Skin of body (tissue), 2 donors: ENCODE data around the gene INSM1. TPM values are rescaled to one million over a fixed set of nuclear protein-coding genes. Genes with fewer than 3 reads are reported as not detected.
"Not testable (repeated sequence)": the region's sequence is repeated elsewhere in the genome, so short reads cannot be mapped to it uniquely, and the experiment has no call there.

Experiments
- DNase-seq: peaks from one replicate; lab custom pipeline; 2025; lab: John Stamatoyannopoulos, UW
- total RNA-seq: library from RNA; depleted of rRNA; stranded (reverse); fragments of >200 nt; gene quantifications from one replicate; pipeline ENCODE4 v1.2.3, GENCODE V29; 2014

The INSM1 gene, protein sequence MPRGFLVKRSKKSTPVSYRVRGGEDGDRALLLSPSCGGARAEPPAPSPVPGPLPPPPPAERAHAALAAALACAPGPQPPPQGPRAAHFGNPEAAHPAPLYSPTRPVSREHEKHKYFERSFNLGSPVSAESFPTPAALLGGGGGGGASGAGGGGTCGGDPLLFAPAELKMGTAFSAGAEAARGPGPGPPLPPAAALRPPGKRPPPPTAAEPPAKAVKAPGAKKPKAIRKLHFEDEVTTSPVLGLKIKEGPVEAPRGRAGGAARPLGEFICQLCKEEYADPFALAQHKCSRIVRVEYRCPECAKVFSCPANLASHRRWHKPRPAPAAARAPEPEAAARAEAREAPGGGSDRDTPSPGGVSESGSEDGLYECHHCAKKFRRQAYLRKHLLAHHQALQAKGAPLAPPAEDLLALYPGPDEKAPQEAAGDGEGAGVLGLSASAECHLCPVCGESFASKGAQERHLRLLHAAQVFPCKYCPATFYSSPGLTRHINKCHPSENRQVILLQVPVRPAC
- not detected for total RNA-seq

DNA sequence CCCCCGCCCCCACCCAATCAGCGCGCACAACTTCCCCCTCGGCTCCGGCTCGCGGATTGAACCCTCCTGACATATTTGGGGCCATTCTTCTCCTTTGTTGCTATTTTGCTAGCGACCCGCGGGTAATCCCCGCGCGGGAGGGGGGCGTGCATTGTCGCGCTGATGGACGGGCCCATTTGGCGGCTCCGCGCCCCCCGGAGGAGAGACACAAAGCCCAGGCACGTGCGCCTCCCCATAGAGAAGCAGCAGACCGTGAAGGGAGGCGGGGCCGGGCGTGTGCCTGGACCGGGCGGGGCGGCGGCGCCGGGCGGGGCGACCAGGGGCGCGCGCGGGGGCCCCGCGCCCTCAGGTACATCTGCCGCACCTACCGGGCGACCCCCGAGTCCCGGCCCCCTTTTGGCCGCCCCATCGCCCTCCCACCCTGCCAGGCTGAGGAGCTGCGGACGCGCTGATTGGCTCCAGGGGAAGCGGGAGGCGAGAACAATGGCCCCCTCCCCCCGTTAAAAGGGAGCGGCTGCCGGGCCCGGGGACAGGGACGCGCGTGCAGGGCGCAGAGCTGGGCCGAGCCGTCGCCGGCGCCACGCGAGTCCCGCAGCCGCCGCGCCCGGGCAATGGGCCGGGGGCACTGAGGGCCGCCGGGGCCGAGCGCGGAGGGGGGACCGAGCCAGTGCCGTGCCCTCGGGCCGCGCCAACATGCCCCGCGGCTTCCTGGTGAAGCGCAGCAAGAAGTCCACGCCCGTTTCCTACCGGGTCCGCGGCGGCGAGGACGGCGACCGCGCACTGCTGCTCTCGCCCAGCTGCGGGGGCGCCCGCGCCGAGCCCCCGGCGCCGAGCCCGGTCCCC is at the start of gene INSM1:
TSS of gene INSM1 (plus strand) at position 530 of the 843 bp plus-strand sequence. CDS start at position 694, 164 bp downstream.
- no peak for DNase-seq

DNA sequence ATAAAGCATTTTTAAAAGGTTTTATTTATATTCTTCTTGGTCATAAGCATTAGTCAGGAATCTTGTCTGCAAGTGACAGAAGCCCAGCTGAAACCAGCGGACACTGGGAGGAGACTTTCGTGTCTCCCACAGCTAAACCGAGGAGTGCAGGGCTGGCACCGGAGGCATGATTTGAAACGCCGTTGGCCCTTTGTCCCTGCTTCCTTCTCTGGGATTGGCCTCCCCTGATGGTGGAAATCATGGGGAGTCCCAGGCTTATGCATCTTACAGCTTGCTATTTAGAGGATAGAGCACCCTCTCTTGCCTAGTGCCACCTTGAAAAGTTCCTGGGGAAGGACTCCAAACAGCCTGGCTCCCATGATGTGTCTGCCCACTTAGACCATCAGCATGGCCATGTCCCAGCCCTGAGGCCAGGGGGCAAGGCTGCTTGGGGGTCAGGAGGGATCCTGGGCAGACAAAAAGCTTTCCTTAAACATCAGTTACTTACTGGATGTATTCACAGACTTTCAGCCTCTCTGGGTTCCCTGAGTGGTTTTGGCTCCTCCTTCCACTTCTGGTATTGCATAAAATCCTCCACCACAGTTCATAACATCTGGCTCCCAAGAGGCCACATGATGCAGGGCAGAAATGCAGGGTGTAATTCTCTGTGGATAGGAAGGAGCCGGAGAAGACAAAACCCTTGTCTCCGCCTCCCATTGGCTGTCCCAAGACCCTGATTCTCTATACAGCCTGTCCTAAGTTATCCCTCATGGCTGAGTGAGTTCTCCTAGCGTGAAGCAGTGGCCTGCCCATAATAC is 49.3 kb upstream of the INSM1 start:
- DNase-seq, result peak; percentile 30

DNA sequence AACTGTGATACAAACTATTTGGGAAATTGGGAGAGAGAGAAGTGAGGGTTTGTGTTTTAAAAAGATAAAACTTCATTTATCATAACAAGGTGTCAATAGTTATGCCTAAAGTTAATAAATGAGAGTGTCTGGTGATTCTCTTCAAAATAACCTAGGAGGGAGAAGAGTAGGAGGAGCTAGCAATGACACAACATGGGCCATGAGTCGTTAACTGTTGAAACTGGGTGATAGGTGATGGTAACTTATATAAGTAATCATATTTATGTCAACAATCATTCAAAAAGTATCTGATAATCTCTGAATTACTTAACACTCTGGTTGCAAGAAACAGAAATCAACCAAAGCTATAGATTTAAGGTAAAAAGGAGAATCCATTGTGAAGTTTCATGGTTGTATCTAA is 46.8 kb upstream of the INSM1 start:
- DNase-seq, result no peak

- no peak for DNase-seq
Measured at GRCh38 chr20:20321917-20322316, 46.0 kb upstream of the INSM1 start.

GRCh38 chr20:20322912-20323311 is 45.0 kb upstream of the INSM1 start:
- DNase-seq, result no peak

DNA sequence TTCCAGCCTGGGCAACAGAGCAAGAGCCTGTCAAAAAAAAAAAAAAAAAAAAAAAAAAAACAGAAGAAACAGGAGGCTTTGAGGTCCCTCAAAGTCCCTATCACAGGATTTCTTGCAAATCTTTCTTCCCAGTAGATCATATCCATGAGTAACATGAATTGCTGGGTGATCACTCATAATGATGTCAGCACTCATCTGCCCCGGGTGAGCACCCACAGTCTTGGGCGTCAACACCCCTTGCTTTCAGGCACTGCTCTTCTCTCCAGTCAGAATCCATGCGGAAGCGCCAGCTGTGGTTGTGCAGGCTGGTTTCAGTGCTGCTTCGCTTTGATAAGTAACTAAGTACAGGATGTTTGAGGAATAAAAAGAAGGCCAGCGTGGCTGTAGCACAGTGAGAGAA is 40.2 kb upstream of the INSM1 start:
- no peak for DNase-seq

GRCh38 chr20:20329564-20329963 is 38.3 kb upstream of the INSM1 start:
- DNase-seq, result no peak

GRCh38 chr20:20331156-20331555 is 36.7 kb upstream of the INSM1 start:
- no peak for DNase-seq

- no peak for DNase-seq
Measured at GRCh38 chr20:20331817-20332216, 36.1 kb upstream of the INSM1 start.

- no peak for DNase-seq
Measured at GRCh38 chr20:20333866-20334265, 34.0 kb upstream of the INSM1 start.

- DNase-seq, result no peak
Measured at GRCh38 chr20:20334489-20334888, 33.4 kb upstream of the INSM1 start.

DNA sequence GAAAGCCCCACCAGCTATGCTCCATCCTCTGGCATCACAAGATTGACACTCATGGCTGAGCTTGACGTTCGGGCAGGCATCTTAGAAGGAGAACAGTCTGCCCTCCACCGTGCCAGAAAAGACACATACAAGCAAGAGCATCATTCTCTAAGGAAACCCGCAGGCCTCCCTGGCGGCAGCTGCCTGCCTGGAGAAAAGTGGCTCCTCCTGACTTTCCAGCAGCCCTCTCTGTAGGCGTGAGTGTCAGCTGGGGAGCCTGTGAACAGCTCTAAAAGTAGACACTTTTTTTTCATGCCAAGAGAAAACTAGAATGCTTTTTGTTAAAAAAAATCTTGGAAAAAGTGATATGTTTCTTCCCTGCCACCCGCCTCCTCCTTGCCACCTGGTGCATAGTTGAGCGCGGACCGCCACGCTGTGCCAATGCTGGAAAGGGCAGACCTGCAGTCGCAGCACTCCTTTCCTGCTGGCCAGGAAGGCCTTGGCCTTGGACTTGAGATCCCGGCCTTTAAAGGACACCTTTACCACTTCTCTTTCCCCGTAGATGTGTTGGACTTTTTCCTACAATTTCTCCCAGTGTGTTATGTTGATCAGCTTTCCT is 29.7 kb upstream of the INSM1 start:
- no peak for DNase-seq

DNA sequence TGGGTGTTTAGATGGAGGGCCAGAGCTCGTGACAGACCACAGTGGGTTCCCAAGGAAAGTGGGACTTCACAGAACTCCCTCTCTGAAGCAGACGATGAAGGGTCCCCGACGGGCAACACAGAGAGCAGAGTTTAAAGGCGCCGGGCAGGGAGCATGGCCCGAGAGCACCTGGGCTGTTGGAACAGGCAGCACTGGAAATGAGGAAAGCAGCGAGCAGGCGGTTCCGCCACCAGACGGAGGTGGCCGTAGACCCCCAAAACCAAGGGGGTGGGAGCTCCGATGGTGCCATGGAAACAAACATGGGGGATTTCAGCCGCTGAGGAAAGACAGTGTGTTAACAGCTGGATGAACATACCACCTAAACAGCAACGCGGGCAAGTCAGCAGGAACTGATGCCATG is 27.5 kb upstream of the INSM1 start:
- no peak for DNase-seq

- no peak for DNase-seq
Measured at GRCh38 chr20:20341371-20341770, 26.5 kb upstream of the INSM1 start.

DNA sequence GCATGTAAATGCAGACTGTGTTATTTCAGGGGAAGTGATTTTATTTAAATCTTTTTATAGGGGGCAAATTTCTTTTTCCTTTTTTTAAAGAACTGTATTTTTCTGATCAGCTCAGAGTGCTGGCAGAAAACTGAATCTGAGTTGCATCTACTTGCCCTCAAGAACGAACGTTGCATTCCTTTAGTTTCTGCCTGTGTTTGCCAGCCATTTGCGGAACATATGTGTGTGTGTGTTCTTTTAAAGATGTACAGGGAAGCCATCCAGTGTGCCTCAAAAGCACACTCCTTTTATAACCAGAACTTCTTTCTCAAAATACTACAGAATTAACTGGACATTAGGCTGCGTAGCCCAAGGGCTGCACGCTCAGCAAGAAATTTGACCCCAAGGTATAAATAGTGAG is 25.8 kb upstream of the INSM1 start:
- peak; percentile 64 for DNase-seq

DNA sequence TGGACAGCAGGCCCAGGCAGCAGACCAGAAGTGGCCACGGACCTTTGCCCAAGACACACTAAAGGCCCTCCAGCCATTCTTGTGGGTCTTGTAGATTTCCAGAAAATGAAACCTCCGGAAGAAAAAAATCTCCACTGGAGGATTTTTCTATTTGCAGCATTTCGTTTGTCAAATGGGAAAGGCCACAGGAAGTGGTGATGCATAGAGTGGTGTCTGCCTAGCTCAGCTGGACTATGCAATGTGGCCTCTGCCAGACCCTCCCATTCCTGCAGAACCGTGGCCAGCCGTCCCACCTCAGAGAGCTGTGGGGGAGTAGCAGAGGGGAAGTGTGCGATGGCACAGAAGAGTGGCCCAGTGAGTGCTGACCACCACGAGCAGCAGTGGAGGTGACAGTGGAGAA is 24.0 kb upstream of the INSM1 start:
- no peak for DNase-seq

GRCh38 chr20:20344476-20344875 is 23.4 kb upstream of the INSM1 start:
- DNase-seq, result no peak

- DNase-seq, result no peak
Measured at GRCh38 chr20:20353576-20353975, 14.3 kb upstream of the INSM1 start.

DNA sequence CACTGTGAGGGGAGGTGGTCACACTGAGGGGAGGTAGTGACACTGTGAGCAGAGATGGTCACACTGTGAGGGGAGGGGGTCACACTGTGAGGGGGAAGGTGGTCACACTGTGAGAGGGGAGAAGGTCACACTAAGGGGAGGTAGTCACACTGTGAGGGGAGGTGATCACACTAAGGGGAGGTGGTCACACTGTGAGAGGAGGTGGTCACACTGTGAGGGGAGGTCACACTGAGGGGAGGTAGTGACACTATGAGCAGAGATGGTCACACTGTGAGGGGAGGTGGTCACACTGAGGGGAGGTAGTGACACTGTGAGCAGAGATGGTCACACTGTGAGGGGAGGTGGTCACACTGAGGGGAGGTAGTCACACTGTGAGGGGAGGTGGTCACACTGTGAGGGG is 12.4 kb upstream of the INSM1 start:
- DNase-seq, result not testable (repeated sequence)

GRCh38 chr20:20358801-20359200 is 9.1 kb upstream of the INSM1 start:
- no peak for DNase-seq

- DNase-seq, result no peak
Measured at GRCh38 chr20:20359628-20360027, 8.3 kb upstream of the INSM1 start.
